Transverse colon (tissue), 4 donors: ENCODE data around the gene TRABD2B. TPM values are rescaled to one million over a fixed set of nuclear protein-coding genes. Genes with fewer than 3 reads are reported as not detected.

ENCODE experiments used
- DNase-seq: peaks from one replicate; pipeline ENCODE4 v3.0.0-alpha.2; 2019
- H3K27ac ChIP-seq, 4 donors: fragments of 200-600 bp; sonication (generic); 2 replicates each; pipeline ENCODE4 v1.5.1; 2016 to 2018; ENCODE audit warnings: inconsistent platforms in 4 of 4
- H3K27me3 ChIP-seq: fragments of 200-600 bp; sonication (generic); 2 replicates; pipeline ENCODE4 v1.5.1; 2017; ENCODE audit warnings: inconsistent platforms
- H3K36me3 ChIP-seq, 4 donors: fragments of 200-600 bp; sonication (generic); 2 replicates each; pipeline ENCODE4 v1.5.1; 2017 to 2019; ENCODE audit warnings: inconsistent platforms in 4 of 4
- H3K4me1 ChIP-seq, 4 donors: fragments of 200-600 bp; sonication (generic); 2 replicates each; pipeline ENCODE4 v1.5.1; 2017 to 2020; ENCODE audit warnings: inconsistent platforms in 4 of 4
- H3K4me3 ChIP-seq, 4 donors: fragments of 200-600 bp; sonication (generic); 1 replicate in 1 of 4; 2 replicates in 3 of 4; pipeline versions ENCODE4 v1.5.1 to v1.6.1; 2017 to 2019; ENCODE audit warnings: inconsistent platforms in 4 of 4
- H3K9me3 ChIP-seq, 2 donors: fragments of 200-600 bp; sonication (generic); 2 replicates each; pipeline ENCODE4 v1.5.1; 2017 to 2019; ENCODE audit warnings: inconsistent platforms in 2 of 2
- EP300 ChIP-seq: sonication (generic); formaldehyde crosslinking; IDR thresholded peaks from one replicate; pipeline ENCODE4 v1.6.1; 2017; ENCODE audit warnings: antibody characterized with exemption, low read depth
- POLR2A ChIP-seq: fragments of 450-650 bp; IDR thresholded peaks from one replicate; pipeline ENCODE4 v1.6.1; 2016; ENCODE audit warnings: antibody characterized with exemption, mild to moderate bottlenecking, moderate library complexity
- POLR2AphosphoS5 ChIP-seq, 3 donors: sonication (generic); formaldehyde crosslinking; IDR thresholded peaks; one replicate each; pipeline ENCODE4 v1.6.1; 2016; ENCODE audit warnings: antibody characterized with exemption in 3 of 3
- WGBS, 2 donors: methylation state at CpG; one replicate each; pipeline ENCODE4 v1.1.5; 2018; ENCODE audit warnings: low coverage in 1 of 2; 5-methylcytosine and 5-hydroxymethylcytosine counted together
- in situ Hi-C, 4 donors: fragments of 200-750 bp; cut with MboI; loops; one replicate each; pipeline versions ENCODE4 v1.15.0 to v1.15.1; 2017; ENCODE audit warnings: low sequenced_read_pairs in 3 of 4, low pct_ligation_motif_present in 1 of 4, low pct_unique_long_range_greater_than_20kb in 1 of 4
- intact Hi-C: fragments of 100-400 bp; cut with DNase I; formaldehyde crosslinking; loops from one replicate; pipeline ENCODE4 v1.15.1; 2023; ENCODE audit warnings: low total_unique reads
- total RNA-seq, 4 donors: library from RNA; depleted of rRNA; stranded (reverse); fragments of >200 nt; gene quantifications; one replicate each; pipeline ENCODE4 v1.1.0, GENCODE V29; 2016
- TF ChIP-seq, protein P1 (sequence below), 5 experiments: fragments of 200-600 bp in 3 of 5; fragments of 450-650 bp in 2 of 5; sonication (generic) in 3 of 5; IDR thresholded peaks; 1 replicate in 2 of 5; 2 replicates in 3 of 5; pipeline ENCODE4 v1.5.1; 2016 to 2017; ENCODE audit warnings: antibody characterized with exemption in 5 of 5, inconsistent platforms in 3 of 5, mild to moderate bottlenecking in 2 of 5, moderate library complexity in 1 of 5

TRABD2B gene
- total RNA-seq, 4 donors from 2014 or later, result 0.27 to 0.48 (median 0.37) TPM; not detected in 1

DNA sequence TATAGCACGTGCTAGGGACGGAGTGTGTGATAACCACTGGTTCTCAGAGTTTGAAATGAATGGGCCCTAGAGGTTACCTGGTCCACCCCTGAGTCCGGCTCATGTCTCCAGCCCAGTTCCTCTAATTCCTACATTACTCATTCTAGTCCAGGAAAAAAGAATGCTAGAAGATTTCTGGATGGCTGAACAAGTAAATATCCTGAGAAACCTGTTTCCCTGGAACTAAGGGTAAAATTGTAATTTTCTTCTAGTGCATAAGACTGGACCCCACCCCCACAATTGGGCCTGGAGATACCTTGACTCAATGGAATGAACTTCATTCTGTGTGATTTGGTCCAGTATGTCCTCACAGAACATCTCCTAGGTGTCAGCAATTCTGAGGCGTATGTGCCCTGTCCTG, 208.4 kb downstream of the TRABD2B start:
- no peak for DNase-seq
- intact Hi-C loops (no loop called here), in situ Hi-C loops (no loop called here)
- WGBS, 2 donors, result 90% methylated on average over 4 of the region's 4 CpGs; no CpG with 5 or more reads in 1 of the 2 donors
- TF ChIP-seq POLR2A (no peak), POLR2AphosphoS5 (IDR thresholded peaks at IDR 0.05) (no peak), EP300 (no peak)
- TF ChIP-seq, protein P1, sequence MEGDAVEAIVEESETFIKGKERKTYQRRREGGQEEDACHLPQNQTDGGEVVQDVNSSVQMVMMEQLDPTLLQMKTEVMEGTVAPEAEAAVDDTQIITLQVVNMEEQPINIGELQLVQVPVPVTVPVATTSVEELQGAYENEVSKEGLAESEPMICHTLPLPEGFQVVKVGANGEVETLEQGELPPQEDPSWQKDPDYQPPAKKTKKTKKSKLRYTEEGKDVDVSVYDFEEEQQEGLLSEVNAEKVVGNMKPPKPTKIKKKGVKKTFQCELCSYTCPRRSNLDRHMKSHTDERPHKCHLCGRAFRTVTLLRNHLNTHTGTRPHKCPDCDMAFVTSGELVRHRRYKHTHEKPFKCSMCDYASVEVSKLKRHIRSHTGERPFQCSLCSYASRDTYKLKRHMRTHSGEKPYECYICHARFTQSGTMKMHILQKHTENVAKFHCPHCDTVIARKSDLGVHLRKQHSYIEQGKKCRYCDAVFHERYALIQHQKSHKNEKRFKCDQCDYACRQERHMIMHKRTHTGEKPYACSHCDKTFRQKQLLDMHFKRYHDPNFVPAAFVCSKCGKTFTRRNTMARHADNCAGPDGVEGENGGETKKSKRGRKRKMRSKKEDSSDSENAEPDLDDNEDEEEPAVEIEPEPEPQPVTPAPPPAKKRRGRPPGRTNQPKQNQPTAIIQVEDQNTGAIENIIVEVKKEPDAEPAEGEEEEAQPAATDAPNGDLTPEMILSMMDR (IDR thresholded peaks at IDR 0.05), result no peak
- Histone ChIP-seq H3K4me1 (no peaks in the 10 kb centered on the region), H3K27ac (no peak overlapping the region), H3K9me3 (no peaks in the 10 kb centered on the region), H3K4me3 (no peak overlapping the region), H3K27me3 (no peaks in the 10 kb centered on the region), H3K36me3 (no peaks in the 10 kb centered on the region)

DNA sequence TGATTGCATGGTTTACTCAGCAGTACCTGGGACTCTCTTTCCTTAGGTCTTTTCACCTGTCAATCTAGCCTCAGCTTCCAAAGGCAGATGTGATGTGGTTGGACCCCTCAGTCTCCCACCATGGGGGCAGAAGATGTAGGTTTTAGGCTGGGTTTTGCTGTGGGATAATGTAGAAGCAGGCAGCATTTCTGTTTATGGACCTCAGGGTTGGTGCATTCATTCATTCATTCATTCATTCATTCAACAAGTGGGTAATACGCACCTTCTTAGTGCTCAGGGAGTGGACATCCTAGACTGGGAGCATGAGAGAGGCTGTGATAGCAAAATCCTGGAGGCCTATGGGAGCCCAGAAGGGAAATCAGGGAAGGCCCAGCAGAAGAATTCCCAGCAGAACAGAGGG, 209.6 kb downstream of the TRABD2B start:
- Histone ChIP-seq H3K9me3 (no peaks in the 10 kb centered on the region), H3K36me3 (no peaks in the 10 kb centered on the region), H3K27me3 (no peaks in the 10 kb centered on the region), H3K4me3 (no peak overlapping the region), H3K4me1 (no peaks in the 10 kb centered on the region), H3K27ac (no peak overlapping the region)
- in situ Hi-C loops (no loop called here), intact Hi-C loops (no loop called here)
- WGBS, 2 donors, result 100% methylated on average over 1 of the region's 1 CpG; no CpG with 5 or more reads in 1 of the 2 donors
- no peak for DNase-seq
- TF ChIP-seq POLR2A, result no peak
- TF ChIP-seq, protein P1 (IDR thresholded peaks at IDR 0.05), result no peak
- no peak for TF ChIP-seq EP300
- TF ChIP-seq POLR2AphosphoS5 (IDR thresholded peaks at IDR 0.05), result no peak

DNA sequence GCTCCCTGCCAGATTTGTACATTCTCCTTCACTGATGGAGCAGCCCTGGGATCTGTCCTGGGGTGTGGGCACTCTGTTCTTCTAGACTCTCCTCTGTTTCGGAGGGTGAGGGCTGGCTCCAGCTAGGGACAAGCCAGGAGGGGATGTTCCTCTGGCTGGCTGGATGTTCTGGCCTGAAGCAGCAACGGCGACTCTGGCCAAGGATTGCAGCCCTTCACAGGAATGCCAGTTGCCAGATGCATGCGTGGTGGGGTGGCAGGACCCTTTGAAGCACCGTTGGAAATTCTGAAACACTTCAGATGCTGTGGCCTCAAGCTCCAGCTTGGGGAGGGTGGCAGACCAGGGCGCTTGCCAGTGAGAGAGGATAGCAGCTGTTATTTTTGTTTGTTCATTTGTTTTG, 210.9 kb downstream of the TRABD2B start:
- in situ Hi-C loops (no loop called here), intact Hi-C loops (no loop called here)
- H3K27ac ChIP-seq, result no peak overlapping the region
- H3K36me3 ChIP-seq, result no peaks in the 10 kb centered on the region
- H3K4me1 ChIP-seq, result no peaks in the 10 kb centered on the region
- no peaks in the 10 kb centered on the region for H3K9me3 ChIP-seq
- no peak for TF ChIP-seq EP300
- no peak overlapping the region for H3K4me3 ChIP-seq
- WGBS, 2 donors, result 78% methylated on average over 6 of the region's 6 CpGs; no CpG with 5 or more reads in 1 of the 2 donors
- H3K27me3 ChIP-seq, result no peaks in the 10 kb centered on the region
- no peak for DNase-seq

DNA sequence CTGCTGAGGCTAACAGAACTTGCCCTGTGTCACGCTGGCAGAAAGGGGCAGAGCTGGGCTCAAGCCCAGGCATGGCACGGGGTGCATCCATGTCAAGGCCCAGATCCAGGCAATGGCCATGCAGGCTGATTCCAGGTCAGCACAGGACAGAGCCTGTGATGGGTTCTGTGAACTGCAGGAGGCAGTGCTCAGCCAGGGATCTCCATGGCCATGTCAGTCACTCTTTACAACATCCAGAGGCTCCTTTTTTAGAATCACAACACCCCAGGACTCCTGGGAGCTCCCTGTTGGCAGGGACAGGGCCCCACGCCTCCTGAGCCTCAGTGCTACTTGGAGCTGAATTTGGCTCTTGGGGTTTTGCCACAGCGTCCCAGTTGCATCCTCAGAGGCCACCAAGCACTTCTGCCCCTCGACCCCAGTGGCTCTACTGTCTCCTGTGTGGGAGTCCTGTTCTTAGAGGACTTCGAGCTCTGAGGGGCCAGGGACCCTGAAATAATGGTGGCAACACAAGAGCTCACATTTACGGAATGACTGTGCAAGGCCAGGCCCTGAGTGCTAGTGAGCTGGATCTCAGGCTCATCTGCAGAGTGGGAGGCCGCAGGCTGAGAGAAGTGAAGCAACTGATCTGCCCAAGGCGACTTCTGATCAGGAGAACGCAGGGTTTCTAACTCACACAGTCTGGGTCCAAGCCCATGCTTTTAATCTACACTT, 211.5 kb downstream of the TRABD2B start:
- no peak for DNase-seq
- 76% methylated on average over 10 of the region's 10 CpGs; no CpG with 5 or more reads in 1 of the 2 donors for WGBS, 2 donors
- no peak for TF ChIP-seq EP300
- TF ChIP-seq, protein P1 (IDR thresholded peaks at IDR 0.05), result peak in 4 of 5 experiments; percentile 9 to 15 (median 12)
- H3K36me3 ChIP-seq, result no peaks in the 10 kb centered on the region
- H3K4me1 ChIP-seq, result no peaks in the 10 kb centered on the region
- H3K27me3 ChIP-seq, result no peaks in the 10 kb centered on the region
- no peaks in the 10 kb centered on the region for H3K9me3 ChIP-seq
- intact Hi-C loops, result no loop called here
- H3K4me3 ChIP-seq, result no peak overlapping the region
- in situ Hi-C loops, result no loop called here
- H3K27ac ChIP-seq, result no peak overlapping the region

DNA sequence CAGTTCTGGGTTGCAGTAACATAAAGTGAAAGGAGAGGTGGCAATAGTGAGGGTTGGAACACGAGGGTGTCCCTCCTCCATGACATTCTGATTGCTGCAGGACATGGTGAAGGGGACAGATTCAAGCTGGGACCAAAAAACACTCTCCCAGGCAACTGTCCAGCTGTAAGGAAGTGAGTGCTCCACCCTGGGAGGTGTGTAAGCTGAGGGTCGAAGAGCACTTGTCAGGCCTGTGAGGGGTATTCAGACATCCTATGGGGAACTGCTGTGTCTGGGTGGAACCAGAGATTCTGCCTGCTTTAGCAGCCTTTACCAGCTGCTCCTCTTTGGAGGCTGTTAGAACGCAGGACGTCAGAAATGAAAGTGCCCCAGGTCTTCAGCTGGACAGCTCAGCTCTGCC, 212.1 kb downstream of the TRABD2B start:
- H3K4me1 ChIP-seq, result no peaks in the 10 kb centered on the region
- no peak for DNase-seq
- H3K27me3 ChIP-seq, result no peaks in the 10 kb centered on the region
- H3K9me3 ChIP-seq, result no peaks in the 10 kb centered on the region
- intact Hi-C loops (no loop called here), in situ Hi-C loops (no loop called here)
- H3K4me3 ChIP-seq, result no peak overlapping the region
- no peaks in the 10 kb centered on the region for H3K36me3 ChIP-seq
- TF ChIP-seq, protein P1 (IDR thresholded peaks at IDR 0.05), result no peak
- TF ChIP-seq POLR2A, result no peak
- TF ChIP-seq POLR2AphosphoS5 (IDR thresholded peaks at IDR 0.05), result no peak
- TF ChIP-seq EP300, result no peak
- no peak overlapping the region for H3K27ac ChIP-seq
- WGBS, 2 donors, result 56% methylated on average over 4 of the region's 4 CpGs; no CpG with 5 or more reads in 1 of the 2 donors
